GM12878 (cell line): ENCODE measurements around the gene ZFR. TPM values are rescaled to one million over a fixed set of nuclear protein-coding genes. Genes with fewer than 3 reads are reported as not detected.
"Not testable (repeated sequence)": the region's sequence is repeated elsewhere in the genome, so short reads cannot be mapped to it uniquely, and the experiment has no call there.

Source experiments
- ATAC-seq: fragments of 200-7000 bp; cut with Tn5 transposase; 3 replicates; pipeline ENCODE4 v1.9.1; 2020; ENCODE audit warnings: mild to moderate bottlenecking, moderate library complexity
- BruUV-seq: library from RNA; stranded (reverse); fragments of 400-500 nt; replicated peaks from 2 replicates; lab custom pipeline; 2021; lab: Mats Ljungman, UMichigan
- CTCF ChIA-PET: fragments of 300-600 bp; sonication (Branson Sonifier 250); formaldehyde crosslinking; extraction: SDS; loops from one replicate; lab custom pipeline; 2021; ENCODE audit warnings: inconsistent platforms; lab: Yijun Ruan, JAX
- POLR2A ChIA-PET: fragments of 350-600 bp; formaldehyde crosslinking; extraction: SDS; loops from one replicate; lab custom pipeline; 2021; ENCODE audit warnings: inconsistent platforms; lab: Charles Lee
- RAD21 ChIA-PET: fragments of 300-600 bp; sonication (Branson Sonifier 250); formaldehyde crosslinking; loops from one replicate; lab custom pipeline; 2023; ENCODE audit warnings: antibody characterized with exemption; ENCODE audit not compliant: unreplicated experiment; lab: Charles Lee
- SMC1A ChIA-PET: fragments of 300-600 bp; sonication (Branson Sonifier 250); formaldehyde crosslinking; loops from one replicate; lab custom pipeline; 2023; ENCODE audit not compliant: unreplicated experiment, uncharacterized antibody; lab: Charles Lee
- DNase-seq: peaks from one replicate; pipeline ENCODE4 v3.0.0-alpha.2; 2011; ENCODE audit warnings: low read depth, low spot score
- FAIRE-seq: peaks from 3 replicates; lab custom pipeline; 2011; peaks lifted over from hg19 to GRCh38; lab: Jason Lieb, UNC
- H2AFZ ChIP-seq: 2 replicates; pipeline ENCODE4 v1.6.0; 2011; ENCODE audit warnings: low read depth, low read length, control low read depth; ENCODE audit not compliant: control insufficient read depth
- H3K27ac ChIP-seq: 2 replicates; pipeline ENCODE4 v1.5.1; 2011; ENCODE audit warnings: control low read depth; ENCODE audit not compliant: control insufficient read depth, insufficient read depth
- H3K27me3 ChIP-seq, 2 experiments: replicated peaks in 1 of 2; 2 replicates each; pipeline versions ENCODE4 v1.6.0 to v1.6.1; 2011; ENCODE audit warnings: low read length in 1 of 2; ENCODE audit not compliant: control insufficient read depth in 2 of 2, insufficient read depth in 2 of 2
- H3K36me3 ChIP-seq, 2 experiments: 2 replicates each; pipeline ENCODE4 v1.5.1; 2011; ENCODE audit warnings: low read length in 1 of 2; ENCODE audit not compliant: control insufficient read depth in 2 of 2, insufficient read depth in 2 of 2
- H3K4me1 ChIP-seq: 2 replicates; pipeline ENCODE4 v1.6.1; 2011; ENCODE audit warnings: mild to moderate bottlenecking, low read length, moderate library complexity, mixed read lengths; ENCODE audit not compliant: control insufficient read depth, insufficient read depth
- H3K4me2 ChIP-seq: 2 replicates; pipeline ENCODE4 v1.6.0; 2011; ENCODE audit warnings: control low read depth; ENCODE audit not compliant: control insufficient read depth, insufficient read depth
- H3K4me3 ChIP-seq: fragments of 200-600 bp; sonication (generic); 2 replicates; pipeline ENCODE4 v1.5.1; 2016
- H3K79me2 ChIP-seq: 2 replicates; pipeline ENCODE4 v1.6.0; 2011; ENCODE audit warnings: low read length; ENCODE audit not compliant: control insufficient read depth, insufficient read depth
- H3K9ac ChIP-seq: 2 replicates; pipeline ENCODE4 v1.8.0; 2011; ENCODE audit warnings: low read length, control low read depth, mixed read lengths; ENCODE audit not compliant: control insufficient read depth, insufficient read depth
- H3K9me3 ChIP-seq: replicated peaks from 3 replicates; pipeline ENCODE4 v1.5.1; 2011; ENCODE audit warnings: mild to moderate bottlenecking, low read length; ENCODE audit not compliant: control insufficient read depth, insufficient read depth
- H4K20me1 ChIP-seq: 2 replicates; pipeline ENCODE4 v1.6.0; 2011; ENCODE audit not compliant: control insufficient read depth, insufficient read depth
- CTCF ChIP-seq, 3 experiments: IDR thresholded peaks in 2 of 3; conservative IDR thresholded peaks in 1 of 3; 2 replicates each; pipeline ENCODE4 v1.5.1; 2011; ENCODE audit warnings: low read depth in 3 of 3, low read length in 3 of 3, mild to moderate bottlenecking in 3 of 3, control low read depth in 2 of 3, moderate library complexity in 2 of 3, inconsistent platforms in 1 of 3, mixed read lengths in 1 of 3; ENCODE audit not compliant: control insufficient read depth in 2 of 3, insufficient read depth in 1 of 3; ENCODE audit errors: extremely low read depth in 1 of 3
- FOS ChIP-seq: IDR thresholded peaks from 3 replicates; pipeline ENCODE4 v1.6.1; 2011; ENCODE audit warnings: borderline replicate concordance; ENCODE audit not compliant: insufficient read length; ENCODE audit errors: extremely low read depth
- PBX3 ChIP-seq: IDR thresholded peaks from 2 replicates; pipeline ENCODE4 v1.6.1; 2011; ENCODE audit warnings: mild to moderate bottlenecking, low read depth, low read length, moderate library complexity; ENCODE audit not compliant: insufficient replicate concordance
- ZBTB11 ChIP-seq: fragments of 450-650 bp; formaldehyde crosslinking; IDR thresholded peaks from 2 replicates; pipeline ENCODE4 v1.5.0; 2022; ENCODE audit warnings: mild to moderate bottlenecking, missing genetic modification characterization
- WGBS: methylation state at CpG from one replicate; pipeline ENCODE4 v1.1.6; 2016; ENCODE audit warnings: low lambda C conversion rate; ENCODE audit not compliant: insufficient replicate concordance, insufficient coverage; ENCODE audit errors: missing lambda C conversion rate; 5-methylcytosine and 5-hydroxymethylcytosine counted together
- in situ Hi-C: fragments of 300-500 bp; cut with MboI; formaldehyde crosslinking; loops from 9 replicates; pipeline ENCODE4 v1.14.3; 2018; ENCODE audit warnings: mixed read lengths
- intact Hi-C: fragments of 100-400 bp; cut with micrococcal nuclease; formaldehyde crosslinking; loops from one replicate; pipeline ENCODE4 v1.14.2; 2022; ENCODE audit not compliant: unreplicated experiment
- polyA plus RNA-seq, 11 experiments: library from polyadenylated mRNA; depleted of rRNA in 4 of 11; unstranded in 6 of 11; stranded (reverse) in 5 of 11; fragments of >200 nt; fragmentation: Nextera tagmentation in 4 of 11; fragmentation: Illumina TruSeq in 1 of 11; extraction: Ambion mirVana in 4 of 11; extraction: Trizol in 1 of 11; gene quantifications; 1 replicate in 1 of 11; 2 replicates in 10 of 11; pipeline versions ENCODE4 v1.2.1 to v1.2.3, GENCODE V29; 2011 to 2016; ENCODE audit warnings: inconsistent platforms in 2 of 11, missing spikeins in 2 of 11, low read depth in 1 of 11
- total RNA-seq, 4 experiments: library from RNA; depleted of rRNA in 3 of 4; stranded (reverse); fragments of >200 nt in 3 of 4; fragmentation: Illumina TruSeq in 1 of 4; extraction: Trizol in 1 of 4; gene quantifications; 2 replicates each; pipeline versions ENCODE4 v1.2.1 to v1.2.3, GENCODE V29; 2013 to 2021
- TF ChIP-seq, protein P1 (sequence below): fragments of 450-650 bp; IDR thresholded peaks from 2 replicates; pipeline ENCODE4 v1.6.1; 2017; ENCODE audit warnings: mild to moderate bottlenecking

The ZFR gene
- total and polyA plus RNA-seq, 10 of the 15 experiments (the other 5 are each of a cell fraction or from before 2014, with no cell fraction given), result 33.7 to 90.6 (median 72.9) TPM

DNA sequence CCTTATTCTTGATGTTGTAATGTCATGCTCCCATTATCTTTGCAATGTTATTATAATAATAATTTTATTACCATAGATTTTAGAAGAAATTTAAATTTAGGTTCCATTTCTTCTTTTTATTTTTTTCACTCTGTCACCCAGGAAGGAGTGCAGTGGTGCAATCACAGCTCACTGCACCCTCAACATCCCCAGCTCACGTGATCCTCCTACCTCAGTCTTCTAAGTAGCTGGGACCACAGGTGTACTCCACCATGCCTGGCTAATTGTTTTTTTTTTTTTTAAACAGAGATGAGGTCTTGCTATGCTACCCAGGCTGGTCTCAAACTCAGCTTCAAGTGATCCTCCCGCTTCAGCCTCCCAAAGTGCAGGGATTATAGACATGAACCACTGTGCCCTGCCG is 11.9 kb downstream of the ZFR start:
- ATAC-seq (no peak), DNase-seq (no peak), FAIRE-seq (no peak)
- ChIA-PET POLR2A (interaction anchor here (1.3 kb wide), 1 partner anchor 9 kb away, joined by 4 read pairs; no protein-coding TSS in a partner anchor), RAD21 (no interaction called here), SMC1A (interaction anchor here (0.6 to 2.0 kb wide), 4 partner anchors 32 to 172 kb away, joined by 5 to 6 read pairs (median 6); no protein-coding TSS in a partner anchor), CTCF (interaction anchor here (1.0 to 2.1 kb wide), 4 partner anchors 14 to 157 kb away, joined by 3 to 8 read pairs (median 4); no protein-coding TSS in a partner anchor)
- no TSS peak for BruUV-seq
- no peaks in the 10 kb centered on the region for H3K4me1 ChIP-seq
- H3K36me3 ChIP-seq, result peaks cover 3 to 28% of the 10 kb centered on the region in 2 experiments
- 79% methylated on average over 3 of the region's 3 CpGs for WGBS
- H3K9me3 ChIP-seq, result peaks cover 5% of the 10 kb centered on the region
- H3K27me3 ChIP-seq, result no peaks in the 10 kb centered on the region
- in situ Hi-C loops (no loop called here), intact Hi-C loops (no loop called here)
- H3K4me3 ChIP-seq, result no peak overlapping the region
- no peak overlapping the region for H2AFZ ChIP-seq
- no peaks in the 10 kb centered on the region for H4K20me1 ChIP-seq
- peaks cover 63% of the 10 kb centered on the region for H3K79me2 ChIP-seq
- no peak overlapping the region for H3K9ac ChIP-seq
- H3K27ac ChIP-seq, result no peak overlapping the region
- H3K4me2 ChIP-seq, result no peak overlapping the region
- TF ChIP-seq CTCF (IDR thresholded peaks at IDR 0.05 in 2 of 3, conservative IDR thresholded peaks at IDR 0.05 in 1 of 3; ENCODE audit: control insufficient read depth in 2 of 3, extremely low read depth in 1 of 3, insufficient read depth in 1 of 3, low read depth in 3 of 3, low read length in 3 of 3) (no peak), PBX3 (no peak), FOS (no peak), ZBTB11 (no peak)
- TF ChIP-seq, protein P1, sequence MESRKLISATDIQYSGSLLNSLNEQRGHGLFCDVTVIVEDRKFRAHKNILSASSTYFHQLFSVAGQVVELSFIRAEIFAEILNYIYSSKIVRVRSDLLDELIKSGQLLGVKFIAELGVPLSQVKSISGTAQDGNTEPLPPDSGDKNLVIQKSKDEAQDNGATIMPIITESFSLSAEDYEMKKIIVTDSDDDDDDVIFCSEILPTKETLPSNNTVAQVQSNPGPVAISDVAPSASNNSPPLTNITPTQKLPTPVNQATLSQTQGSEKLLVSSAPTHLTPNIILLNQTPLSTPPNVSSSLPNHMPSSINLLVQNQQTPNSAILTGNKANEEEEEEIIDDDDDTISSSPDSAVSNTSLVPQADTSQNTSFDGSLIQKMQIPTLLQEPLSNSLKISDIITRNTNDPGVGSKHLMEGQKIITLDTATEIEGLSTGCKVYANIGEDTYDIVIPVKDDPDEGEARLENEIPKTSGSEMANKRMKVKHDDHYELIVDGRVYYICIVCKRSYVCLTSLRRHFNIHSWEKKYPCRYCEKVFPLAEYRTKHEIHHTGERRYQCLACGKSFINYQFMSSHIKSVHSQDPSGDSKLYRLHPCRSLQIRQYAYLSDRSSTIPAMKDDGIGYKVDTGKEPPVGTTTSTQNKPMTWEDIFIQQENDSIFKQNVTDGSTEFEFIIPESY, result no peak

DNA sequence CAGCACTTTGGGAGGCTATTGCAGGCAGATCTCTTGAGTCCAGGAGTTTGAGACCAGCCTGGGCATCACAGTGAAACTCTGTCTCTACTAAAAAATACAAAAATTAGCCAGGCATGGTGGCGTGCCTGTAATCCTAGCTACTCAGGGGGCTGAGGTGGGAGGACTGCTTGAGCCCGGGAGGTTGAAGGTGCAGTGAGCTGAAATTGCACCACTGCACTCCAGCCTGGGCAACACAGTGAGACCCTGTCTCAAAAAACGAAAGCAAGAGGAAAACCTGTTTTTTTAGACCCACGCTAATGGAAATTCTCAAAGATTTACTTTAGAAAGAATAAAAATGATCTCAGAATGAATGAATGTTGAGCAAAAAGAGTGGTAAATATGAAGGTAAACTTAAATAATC is 13.7 kb downstream of the ZFR start:
- H3K4me3 ChIP-seq, H2AFZ ChIP-seq, H3K4me2 ChIP-seq, H3K9ac ChIP-seq, in situ Hi-C loops, H3K27me3 ChIP-seq, H3K9me3 ChIP-seq, H3K4me1 ChIP-seq, FAIRE-seq, H3K27ac ChIP-seq, RAD21 ChIA-PET, POLR2A ChIA-PET, ATAC-seq, intact Hi-C loops, H4K20me1 ChIP-seq, DNase-seq, BruUV-seq: not testable (repeated sequence)
- SMC1A ChIA-PET, result interaction anchor here (0.6 kb wide), 1 partner anchor 20 kb away, joined by 3 read pairs; no protein-coding TSS in a partner anchor
- CTCF ChIA-PET, result interaction anchor here (1.4 kb wide), 1 partner anchor 10 kb away, joined by 4 read pairs; no protein-coding TSS in a partner anchor
- WGBS, result 90% methylated on average over 4 of the region's 4 CpGs
- Histone ChIP-seq H3K36me3 (peaks cover 4 to 25% of the 10 kb centered on the region in 2 experiments), H3K79me2 (peaks cover 53% of the 10 kb centered on the region)
